BLaER1 treated with 17β-estradiol and CSF1 and Interleukin-3, amounts not matched to agents 10 nM and 100 nM (cell line): ENCODE measurements around the gene SACS.

Source experiments
- H3K27ac ChIP-seq, 11 experiments: shearing (Covaris generic); formaldehyde crosslinking; 2 replicates each; pipeline ENCODE4 v1.8.1; 2022
- H3K27me3 ChIP-seq, 11 experiments: shearing (Covaris generic); formaldehyde crosslinking; 2 replicates each; pipeline ENCODE4 v1.8.1; 2022
- H3K36me3 ChIP-seq, 11 experiments: shearing (Covaris generic); formaldehyde crosslinking; 2 replicates each; pipeline ENCODE4 v1.8.1; 2022
- H3K4me1 ChIP-seq, 10 experiments: shearing (Covaris generic); formaldehyde crosslinking; 2 replicates each; pipeline ENCODE4 v1.8.1; 2022
- H3K4me2 ChIP-seq, 11 experiments: shearing (Covaris generic); formaldehyde crosslinking; 2 replicates each; pipeline ENCODE4 v1.8.1; 2022
- H3K4me3 ChIP-seq, 10 experiments: shearing (Covaris generic); formaldehyde crosslinking; 2 replicates each; pipeline ENCODE4 v1.8.1; 2022
- H3K9ac ChIP-seq, 11 experiments: shearing (Covaris generic); formaldehyde crosslinking; 2 replicates each; pipeline ENCODE4 v1.8.1; 2022
- H3K9me3 ChIP-seq, 11 experiments: shearing (Covaris generic); formaldehyde crosslinking; replicated peaks in 1 of 11; 2 replicates each; pipeline ENCODE4 v1.8.1; 2022
- H4K20me1 ChIP-seq, 11 experiments: shearing (Covaris generic); formaldehyde crosslinking; 2 replicates each; pipeline ENCODE4 v1.8.1; 2022
- Cebpa-rat ChIP-seq, 11 experiments: shearing (Covaris generic); IDR thresholded peaks; 2 replicates each; pipeline ENCODE4 v1.8.1; 2022

SACS gene

GRCh38 chr13:23279321-23279720, 154.2 kb downstream of the SACS start:
- Histone ChIP-seq H3K4me3 (no peak overlapping the region), H3K9me3 (peaks cover 0 to 6% (median 0%) of the 10 kb centered on the region in 11 experiments; a peak in 2 of 22 replicates), H3K9ac (no peak overlapping the region), H3K4me2 (no peak overlapping the region), H3K4me1 (no peaks in the 10 kb centered on the region), H3K27me3 (no peaks in the 10 kb centered on the region), H3K27ac (no peak overlapping the region), H4K20me1 (no peaks in the 10 kb centered on the region), H3K36me3 (no peaks in the 10 kb centered on the region)
- no peak for TF ChIP-seq Cebpa-rat (IDR thresholded peaks at IDR 0.05)
